Thoracic aorta (tissue), 2 donors: ENCODE results near the gene DYNC2I2. TPM values are rescaled to one million over a fixed set of nuclear protein-coding genes. Genes with fewer than 3 reads are reported as not detected.

ENCODE experiments used
- ATAC-seq: fragments of 150-250 bp; one replicate; pipeline ENCODE4 v1.8.0; 2017; ENCODE audit warnings: low read depth; ENCODE audit not compliant: insufficient number of reproducible peaks, low FRiP score
- DNase-seq: peaks from one replicate; pipeline ENCODE4 v3.0.0-alpha.2; 2020; ENCODE audit warnings: low spot score
- H3K27ac ChIP-seq, 2 donors: fragments of 200-600 bp; sonication (generic); 1 replicate in 1 of 2; 2 replicates in 1 of 2; pipeline ENCODE4 v1.5.1; 2016; ENCODE audit warnings: mild to moderate bottlenecking in 2 of 2, moderate library complexity in 2 of 2
- H3K27me3 ChIP-seq: fragments of 200-600 bp; sonication (generic); replicated peaks from 2 replicates; pipeline ENCODE4 v1.6.0; 2016; ENCODE audit warnings: mild to moderate bottlenecking; ENCODE audit not compliant: insufficient read depth
- H3K36me3 ChIP-seq: fragments of 200-600 bp; sonication (generic); one replicate; pipeline ENCODE4 v1.5.1; 2016
- H3K4me1 ChIP-seq, 2 donors: fragments of 200-600 bp; sonication (generic); 1 replicate in 1 of 2; 2 replicates in 1 of 2; pipeline versions ENCODE4 v1.5.1 to v1.6.0; 2016; ENCODE audit warnings: low read depth in 2 of 2, mild to moderate bottlenecking in 1 of 2; ENCODE audit not compliant: control insufficient read depth in 1 of 2
- H3K4me3 ChIP-seq: fragments of 200-600 bp; sonication (generic); 2 replicates; pipeline ENCODE4 v1.5.1; 2016; ENCODE audit warnings: mild to moderate bottlenecking
- H3K9me3 ChIP-seq: fragments of 200-600 bp; sonication (generic); 2 replicates; pipeline ENCODE4 v1.5.1; 2016
- CTCF ChIP-seq: fragments of 200-600 bp; sonication (generic); IDR thresholded peaks from one replicate; pipeline ENCODE4 v1.5.1; 2019; ENCODE audit warnings: antibody characterized with exemption
- total RNA-seq, 2 donors: library from RNA; depleted of rRNA; stranded (reverse); fragments of >200 nt; gene quantifications; one replicate each; pipeline versions ENCODE4 v1.1.0 to v1.2.3, GENCODE V29; 2016

DYNC2I2 gene
- total RNA-seq, 2 donors from 2014 or later: 30.8 to 43.9 TPM

DNA sequence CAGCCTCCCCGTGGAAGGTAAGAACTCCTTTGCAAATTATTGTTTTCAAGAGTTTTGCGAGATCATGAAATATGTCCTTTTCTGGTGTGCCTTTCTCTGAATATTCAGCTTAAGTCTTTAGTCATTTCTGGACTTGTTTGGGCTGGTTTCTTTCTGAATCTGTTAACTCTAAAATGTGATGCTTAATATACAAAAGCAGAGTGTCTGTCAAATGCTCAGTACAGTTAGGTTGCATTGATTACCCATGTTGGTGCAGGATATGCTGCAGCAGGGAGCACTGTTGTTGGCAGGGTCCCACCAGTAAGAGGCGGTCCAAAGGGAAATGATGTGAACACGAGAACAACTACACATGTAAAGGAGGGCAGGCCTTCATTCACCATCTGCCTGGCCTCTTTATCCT, 56.5 kb downstream of the DYNC2I2 start:
- H3K27me3 ChIP-seq: no peaks in the 10 kb centered on the region
- no peaks in the 10 kb centered on the region for H3K9me3 ChIP-seq
- H3K4me1 ChIP-seq: no peaks in the 10 kb centered on the region
- H3K4me3 ChIP-seq: no peak overlapping the region
- peaks cover 79% of the 10 kb centered on the region for H3K36me3 ChIP-seq
- no peak overlapping the region for H3K27ac ChIP-seq
- no peak for TF ChIP-seq CTCF
- no peak for ATAC-seq
- no peak for DNase-seq

DNA sequence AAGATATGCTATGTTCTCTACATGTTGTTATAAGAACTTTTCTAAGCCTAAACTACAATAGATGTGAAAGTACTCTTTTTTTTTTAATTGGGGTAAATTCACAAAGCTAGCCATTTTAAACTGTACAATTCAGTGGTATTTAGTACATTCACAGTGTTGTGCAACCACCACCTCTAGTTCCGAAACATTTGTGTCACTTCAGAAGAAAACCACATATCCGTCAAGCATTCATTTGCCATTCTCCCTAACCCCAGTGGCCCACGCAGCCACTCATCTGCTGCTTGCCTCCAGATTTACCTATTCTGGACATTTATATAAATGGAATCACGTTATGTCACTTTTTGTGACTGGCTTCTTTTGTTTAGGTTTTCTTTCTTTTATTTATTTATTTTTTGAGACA, 61.2 kb downstream of the DYNC2I2 start:
- Histone ChIP-seq H3K9me3 (no peaks in the 10 kb centered on the region), H3K27me3 (no peaks in the 10 kb centered on the region), H3K27ac (no peak overlapping the region), H3K4me1 (no peaks in the 10 kb centered on the region), H3K36me3 (peaks cover 89% of the 10 kb centered on the region), H3K4me3 (no peak overlapping the region)
- TF ChIP-seq CTCF: no peak
- DNase-seq (no peak), ATAC-seq (no peak)

- Histone ChIP-seq H3K4me1 (no peaks in the 10 kb centered on the region), H3K4me3 (no peak overlapping the region), H3K27ac (no peak overlapping the region), H3K27me3 (no peaks in the 10 kb centered on the region), H3K9me3 (no peaks in the 10 kb centered on the region), H3K36me3 (peaks cover 85% of the 10 kb centered on the region)
- TF ChIP-seq CTCF: no peak
- ATAC-seq (no peak), DNase-seq (no peak)
These were observed 62.8 kb downstream of the DYNC2I2 start for GRCh38 chr9:128593856-128594255.

- H3K36me3 ChIP-seq: peaks cover 85% of the 10 kb centered on the region
These were observed 63.6 kb downstream of the DYNC2I2 start for GRCh38 chr9:128593039-128593438.

GRCh38 chr9:128588581-128589233, 67.9 kb downstream of the DYNC2I2 start:
- no peak overlapping the region for H3K4me3 ChIP-seq
- no peaks in the 10 kb centered on the region for H3K9me3 ChIP-seq
- TF ChIP-seq CTCF: no peak
- peaks cover 83% of the 10 kb centered on the region for H3K36me3 ChIP-seq
- H3K4me1 ChIP-seq: no peaks in the 10 kb centered on the region
- no peak for ATAC-seq
- H3K27me3 ChIP-seq: no peaks in the 10 kb centered on the region
- DNase-seq: no peak
- H3K27ac ChIP-seq: no peak overlapping the region

More at GRCh38 chr9:128593039-128593438, 63.6 kb downstream of the DYNC2I2 start:
- DNase-seq: no peak
- Histone ChIP-seq H3K27me3 (no peaks in the 10 kb centered on the region), H3K4me3 (no peak overlapping the region), H3K27ac (no peak overlapping the region), H3K4me1 (no peaks in the 10 kb centered on the region), H3K9me3 (no peaks in the 10 kb centered on the region)
- ATAC-seq: no peak
- no peak for TF ChIP-seq CTCF
